VCaP (cell line): ENCODE results near the gene PTPRD.

Experiments used
- H3K27ac ChIP-seq: fragments of 450-650 bp; 2 replicates; pipeline ENCODE4 v1.5.1; 2017
- CTCF ChIP-seq: fragments of 450-650 bp; conservative IDR thresholded peaks from 2 replicates; pipeline ENCODE4 v1.5.1; 2017; ENCODE audit warnings: mild to moderate bottlenecking, moderate library complexity

PTPRD gene

GRCh38 chr9:10144355-10144754, 468.4 kb downstream of the PTPRD start:
- TF ChIP-seq CTCF, result no peak
- H3K27ac ChIP-seq, result no peak overlapping the region

GRCh38 chr9:10135553-10135952, 477.2 kb downstream of the PTPRD start:
- no peak for TF ChIP-seq CTCF
- H3K27ac ChIP-seq, result no peak overlapping the region

- H3K27ac ChIP-seq, result no peak overlapping the region
- no peak for TF ChIP-seq CTCF
Observed at GRCh38 chr9:10134266-10134665, 478.5 kb downstream of the PTPRD start.

- H3K27ac ChIP-seq, result no peak overlapping the region
- no peak for TF ChIP-seq CTCF
Observed at GRCh38 chr9:10130061-10130675, 482.6 kb downstream of the PTPRD start.

GRCh38 chr9:10127867-10128266, 484.9 kb downstream of the PTPRD start:
- no peak for TF ChIP-seq CTCF
- H3K27ac ChIP-seq, result no peak overlapping the region

GRCh38 chr9:10112798-10113197, 500.0 kb downstream of the PTPRD start:
- TF ChIP-seq CTCF, result no peak
- H3K27ac ChIP-seq, result no peak overlapping the region

- no peak for TF ChIP-seq CTCF
- no peak overlapping the region for H3K27ac ChIP-seq
Observed at GRCh38 chr9:10112070-10112469, 500.7 kb downstream of the PTPRD start.

- no peak for TF ChIP-seq CTCF
Observed at GRCh38 chr9:10108815-10109214, 504.0 kb downstream of the PTPRD start.

More at GRCh38 chr9:10108815-10109214, 504.0 kb downstream of the PTPRD start:
- H3K27ac ChIP-seq, result no peak overlapping the region
